Endothelial cell of umbilical vein (primary cell): Measurements from ENCODE around the gene L3MBTL3. TPM values are rescaled to one million over a fixed set of nuclear protein-coding genes. Genes with fewer than 3 reads are reported as not detected.
"Not testable (repeated sequence)": the region's sequence is repeated elsewhere in the genome, so short reads cannot be mapped to it uniquely, and the experiment has no call there.

Experiments used
- BruUV-seq: library from RNA; stranded (reverse); fragments of 400-500 nt; replicated peaks from 2 replicates; lab custom pipeline; 2021; lab: Mats Ljungman, UMichigan
- CTCF ChIA-PET: fragments of 300-600, 350-600 bp; sonication (Branson Sonifier 250); formaldehyde crosslinking; loops from one replicate; lab custom pipeline; 2021; ENCODE audit warnings: antibody characterized with exemption, inconsistent platforms; lab: Charles Lee
- POLR2A ChIA-PET: fragments of 300-600, 350-600 bp; sonication (Branson Sonifier 250); formaldehyde crosslinking; loops from one replicate; lab custom pipeline; 2021; ENCODE audit warnings: antibody characterized with exemption, inconsistent platforms; lab: Charles Lee
- DNase-seq: peaks from one replicate; pipeline ENCODE4 v3.0.0-alpha.2; 2011; ENCODE audit warnings: low read depth, low spot score
- FAIRE-seq: peaks from 2 replicates; lab custom pipeline; 2011; peaks lifted over from hg19 to GRCh38; lab: Jason Lieb, UNC
- H2AFZ ChIP-seq: 2 replicates; pipeline ENCODE4 v1.6.0; 2012; ENCODE audit warnings: low read depth, low read length, control low read depth, inconsistent platforms
- H3K27ac ChIP-seq: 2 replicates; pipeline ENCODE4 v1.5.1; 2011; ENCODE audit warnings: low read depth, mild to moderate bottlenecking, control low read depth, low read length, moderate library complexity; ENCODE audit not compliant: insufficient read depth
- H3K27me3 ChIP-seq, 2 experiments: 2 replicates each; pipeline versions ENCODE4 v1.6.0 to v1.6.1; 2011; ENCODE audit warnings: low read length in 2 of 2, mixed read lengths in 1 of 2; ENCODE audit not compliant: control insufficient read depth in 2 of 2, insufficient read depth in 2 of 2
- H3K36me3 ChIP-seq, 2 experiments: 2 replicates in 1 of 2; 3 replicates in 1 of 2; pipeline ENCODE4 v1.5.1; 2011; ENCODE audit warnings: low read length in 2 of 2, mild to moderate bottlenecking in 1 of 2, moderate library complexity in 1 of 2; ENCODE audit not compliant: control insufficient read depth in 2 of 2, insufficient read depth in 2 of 2; ENCODE audit errors: extremely low read depth in 1 of 2
- H3K4me1 ChIP-seq: 3 replicates; pipeline ENCODE4 v1.5.1; 2011; ENCODE audit warnings: mild to moderate bottlenecking, low read length; ENCODE audit not compliant: control insufficient read depth, insufficient read depth; ENCODE audit errors: extremely low read depth
- H3K4me2 ChIP-seq: 2 replicates; pipeline ENCODE4 v1.6.1; 2011; ENCODE audit warnings: low read length, control low read depth, mixed read lengths; ENCODE audit not compliant: insufficient read depth
- H3K4me3 ChIP-seq, 3 experiments: fragments of 200-600 bp in 1 of 3; sonication (generic), shearing (Covaris generic) in 1 of 3; replicated peaks in 1 of 3; 2 replicates each; pipeline ENCODE4 v1.5.1; 2011 to 2016; ENCODE audit warnings: control low read depth in 3 of 3, low read length in 3 of 3, mild to moderate bottlenecking in 2 of 3, inconsistent platforms in 1 of 3, low read depth in 1 of 3, moderate library complexity in 1 of 3; ENCODE audit not compliant: insufficient read depth in 1 of 3
- H3K79me2 ChIP-seq: 2 replicates; pipeline ENCODE4 v1.6.0; 2012; ENCODE audit warnings: low read length, inconsistent platforms; ENCODE audit not compliant: control insufficient read depth, insufficient read depth
- H3K9ac ChIP-seq: replicated peaks from 2 replicates; pipeline ENCODE3; 2011; ENCODE audit warnings: low read length, control low read depth; ENCODE audit not compliant: insufficient read depth; ENCODE audit errors: extremely low read depth
- H3K9me1 ChIP-seq: replicated peaks from 3 replicates; pipeline ENCODE4 v1.6.0; 2011; ENCODE audit warnings: mild to moderate bottlenecking, low read length; ENCODE audit not compliant: control insufficient read depth, insufficient read depth; ENCODE audit errors: extremely low read depth
- H3K9me3 ChIP-seq: replicated peaks from 2 replicates; pipeline ENCODE4 v1.5.1; 2012; ENCODE audit warnings: low read length, inconsistent platforms; ENCODE audit not compliant: control insufficient read depth, insufficient read depth
- H4K20me1 ChIP-seq: replicated peaks from 2 replicates; pipeline ENCODE3; 2011; ENCODE audit warnings: mild to moderate bottlenecking, low read length; ENCODE audit not compliant: control insufficient read depth, insufficient read depth; ENCODE audit errors: extremely low read depth
- EZH2 ChIP-seq: IDR thresholded peaks from 2 replicates; pipeline ENCODE4 v1.6.1; 2012; ENCODE audit warnings: borderline replicate concordance, low read depth, mild to moderate bottlenecking, moderate library complexity, low read length, inconsistent platforms; ENCODE audit not compliant: severe bottlenecking
- FOS ChIP-seq: IDR thresholded peaks from 2 replicates; pipeline ENCODE4 v1.6.1; 2011; ENCODE audit warnings: mild to moderate bottlenecking, low read length, moderate library complexity, borderline replicate concordance; ENCODE audit not compliant: insufficient read depth
- GATA2 ChIP-seq: IDR thresholded peaks from 2 replicates; pipeline ENCODE4 v1.7.0; 2011; ENCODE audit warnings: low read depth, mild to moderate bottlenecking, moderate library complexity, mixed read lengths, low read length; ENCODE audit not compliant: insufficient read length, insufficient read depth
- JUN ChIP-seq: IDR thresholded peaks from 2 replicates; pipeline ENCODE4 v1.6.1; 2011; ENCODE audit warnings: borderline replicate concordance, low read depth; ENCODE audit not compliant: insufficient read length, insufficient read depth
- MYC ChIP-seq: IDR thresholded peaks from one replicate; pipeline ENCODE4 v1.6.1; 2011; ENCODE audit warnings: mild to moderate bottlenecking, low read depth, low read length
- POLR2A ChIP-seq: IDR thresholded peaks from 2 replicates; pipeline ENCODE4 v1.6.1; 2012; ENCODE audit warnings: low read depth, mild to moderate bottlenecking, control low read depth, low read length
- POLR2AphosphoS5 ChIP-seq: IDR thresholded peaks from 2 replicates; pipeline ENCODE4 v1.6.1; 2012; ENCODE audit warnings: low read depth, mild to moderate bottlenecking, control low read depth, low read length, moderate library complexity; ENCODE audit not compliant: insufficient read depth
- dilution Hi-C: fragments of 300-500 bp; cut with MboI; formaldehyde crosslinking; loops from one replicate; pipeline ENCODE4 v1.15.0; 2019; ENCODE audit warnings: low sequenced_read_pairs; ENCODE audit not compliant: extremely low pct_ligation_motif_present
- intact Hi-C: fragments of 100-400 bp; cut with micrococcal nuclease; formaldehyde crosslinking; loops from one replicate; pipeline ENCODE4 v1.10.0; 2022
- polyA plus RNA-seq, 4 experiments: library from polyadenylated mRNA; depleted of rRNA in 3 of 4; stranded (reverse) in 3 of 4; unstranded in 1 of 4; fragments of >200 nt; gene quantifications; 2 replicates each; pipeline versions ENCODE4 v1.2.1 to v1.2.3, GENCODE V29; 2011 to 2012; ENCODE audit warnings: missing spikeins in 1 of 4
- total RNA-seq: library from RNA; stranded (reverse); gene quantifications from 2 replicates; pipeline ENCODE4 v1.2.3, GENCODE V29; 2021
- TF ChIP-seq, protein P1 (sequence below), 2 donors: IDR thresholded peaks; 1 replicate in 1 of 2; 2 replicates in 1 of 2; pipeline ENCODE4 v1.5.1; 2011; ENCODE audit warnings: low read length in 2 of 2, mild to moderate bottlenecking in 2 of 2, moderate library complexity in 2 of 2, control low read depth in 1 of 2, inconsistent platforms in 1 of 2, low read depth in 1 of 2; ENCODE audit not compliant: insufficient read depth in 1 of 2; ENCODE audit errors: extremely low read depth in 1 of 2
- TF ChIP-seq, protein P2 (sequence below): IDR thresholded peaks from 2 replicates; pipeline ENCODE4 v1.6.1; 2011; ENCODE audit not compliant: insufficient read depth, insufficient read length

The L3MBTL3 gene
- total and polyA plus RNA-seq, 2 donors (not counting 3 experiments of a cell fraction or from before 2014, with no cell fraction given): 26.5 to 86.1 TPM

DNA sequence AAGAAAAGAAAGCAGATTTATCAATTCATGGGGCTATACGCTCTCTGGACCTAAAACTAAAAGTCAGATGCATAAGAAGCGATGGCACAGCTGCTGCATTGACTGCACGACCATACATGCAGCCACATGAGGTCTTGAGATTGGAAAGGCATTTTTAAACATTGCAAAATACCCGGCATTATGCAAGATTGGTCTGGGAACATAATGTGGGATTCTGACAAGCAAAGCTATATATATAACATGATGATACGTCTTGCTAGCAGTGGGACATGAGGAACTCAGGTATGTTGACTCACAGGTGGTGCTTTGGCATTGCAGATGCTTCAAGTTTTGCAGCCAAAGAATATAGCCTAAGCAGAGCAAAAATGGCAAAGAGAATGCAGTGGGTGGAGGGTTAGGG lies 149.3 kb downstream of the L3MBTL3 start:
- Histone ChIP-seq H2AFZ (no peak overlapping the region), H3K9me3 (no peaks in the 10 kb centered on the region), H3K4me1 (no peaks in the 10 kb centered on the region), H3K27me3 (peaks cover 2 to 9% of the 10 kb centered on the region in 2 experiments), H3K9ac (no peak overlapping the region), H3K27ac (no peak overlapping the region), H3K36me3 (no peaks in the 10 kb centered on the region), H4K20me1 (peaks cover 2% of the 10 kb centered on the region), H3K4me3 (no peak overlapping the region), H3K9me1 (no peaks in the 10 kb centered on the region), H3K79me2 (no peaks in the 10 kb centered on the region), H3K4me2 (no peak overlapping the region)
- intact Hi-C loops (no loop called here), dilution Hi-C loops (no loop called here)
- no peak for FAIRE-seq
- no TSS peak for BruUV-seq
- TF ChIP-seq POLR2AphosphoS5 (no peak), POLR2A (no peak), EZH2 (no peak), JUN (no peak), GATA2 (no peak), FOS (no peak), MYC (no peak)
- TF ChIP-seq, protein P1, sequence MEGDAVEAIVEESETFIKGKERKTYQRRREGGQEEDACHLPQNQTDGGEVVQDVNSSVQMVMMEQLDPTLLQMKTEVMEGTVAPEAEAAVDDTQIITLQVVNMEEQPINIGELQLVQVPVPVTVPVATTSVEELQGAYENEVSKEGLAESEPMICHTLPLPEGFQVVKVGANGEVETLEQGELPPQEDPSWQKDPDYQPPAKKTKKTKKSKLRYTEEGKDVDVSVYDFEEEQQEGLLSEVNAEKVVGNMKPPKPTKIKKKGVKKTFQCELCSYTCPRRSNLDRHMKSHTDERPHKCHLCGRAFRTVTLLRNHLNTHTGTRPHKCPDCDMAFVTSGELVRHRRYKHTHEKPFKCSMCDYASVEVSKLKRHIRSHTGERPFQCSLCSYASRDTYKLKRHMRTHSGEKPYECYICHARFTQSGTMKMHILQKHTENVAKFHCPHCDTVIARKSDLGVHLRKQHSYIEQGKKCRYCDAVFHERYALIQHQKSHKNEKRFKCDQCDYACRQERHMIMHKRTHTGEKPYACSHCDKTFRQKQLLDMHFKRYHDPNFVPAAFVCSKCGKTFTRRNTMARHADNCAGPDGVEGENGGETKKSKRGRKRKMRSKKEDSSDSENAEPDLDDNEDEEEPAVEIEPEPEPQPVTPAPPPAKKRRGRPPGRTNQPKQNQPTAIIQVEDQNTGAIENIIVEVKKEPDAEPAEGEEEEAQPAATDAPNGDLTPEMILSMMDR (IDR thresholded peaks at IDR 0.05; ENCODE audit: extremely low read depth in 1 of 2, insufficient read depth in 1 of 2, low read depth in 1 of 2, low read length in 2 of 2): no peak
- TF ChIP-seq, protein P2, sequence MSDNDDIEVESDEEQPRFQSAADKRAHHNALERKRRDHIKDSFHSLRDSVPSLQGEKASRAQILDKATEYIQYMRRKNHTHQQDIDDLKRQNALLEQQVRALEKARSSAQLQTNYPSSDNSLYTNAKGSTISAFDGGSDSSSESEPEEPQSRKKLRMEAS: no peak
- DNase-seq: no peak
- ChIA-PET POLR2A (no interaction called here), CTCF (no interaction called here)

DNA sequence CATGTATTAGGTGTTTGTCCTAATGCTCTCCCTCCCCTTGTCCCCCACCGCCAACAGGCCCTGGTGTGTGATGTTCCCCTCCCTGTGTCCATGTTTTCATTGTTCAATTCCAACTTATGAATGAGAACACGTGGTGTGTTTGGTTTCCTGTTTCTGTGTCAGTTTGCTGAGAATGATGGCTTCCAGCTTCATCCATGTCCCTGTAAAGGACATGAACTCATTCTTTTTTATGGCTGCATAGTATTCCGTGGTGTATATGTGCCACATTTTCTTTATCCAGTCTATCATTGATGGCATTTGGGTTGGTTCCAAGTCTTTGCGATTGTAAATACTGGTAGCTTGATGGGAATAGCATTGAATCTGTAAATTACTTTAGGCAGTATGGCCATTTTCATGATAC lies 151.8 kb downstream of the L3MBTL3 start:
- H3K4me3 ChIP-seq, intact Hi-C loops, CTCF ChIA-PET: not testable (repeated sequence)

DNA sequence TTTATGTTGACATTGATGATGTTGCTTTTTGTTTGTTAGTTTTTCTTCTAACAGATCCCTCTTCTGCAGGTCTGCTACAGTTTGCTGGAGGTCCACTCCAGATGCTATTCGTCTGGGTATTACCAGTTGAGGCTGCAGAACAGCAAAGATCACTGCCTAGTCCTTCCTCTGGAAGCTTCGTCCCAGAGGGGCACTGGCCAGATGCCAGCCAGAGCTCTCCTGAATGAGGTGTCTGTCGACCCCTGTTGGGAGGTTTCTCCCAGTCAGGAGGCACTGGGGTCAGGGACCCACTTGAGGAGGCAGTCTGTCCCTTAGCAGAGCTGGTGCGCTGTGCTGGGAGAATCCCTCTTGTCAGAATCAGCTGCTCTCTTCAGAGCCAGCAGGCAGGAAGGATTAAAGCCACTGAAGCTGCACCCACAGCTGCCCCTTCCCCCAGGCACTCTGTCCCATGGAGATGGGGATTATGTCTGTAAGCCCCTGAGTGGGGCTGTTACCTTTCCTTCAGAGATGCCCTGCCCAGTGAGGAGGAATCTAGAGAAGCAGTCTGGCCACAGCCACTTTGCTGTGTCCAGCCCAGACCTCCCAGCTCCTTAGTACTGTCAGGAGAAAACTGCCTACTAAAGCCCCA lies 155.1 kb downstream of the L3MBTL3 start:
- H3K36me3 ChIP-seq, H3K4me3 ChIP-seq, H3K9ac ChIP-seq, H3K4me2 ChIP-seq, DNase-seq, H3K27me3 ChIP-seq, dilution Hi-C loops, H3K79me2 ChIP-seq, H3K9me1 ChIP-seq, H2AFZ ChIP-seq, H3K4me1 ChIP-seq, H3K9me3 ChIP-seq, intact Hi-C loops, H3K27ac ChIP-seq, FAIRE-seq, BruUV-seq, POLR2A ChIA-PET, H4K20me1 ChIP-seq: not testable (repeated sequence)
- CTCF ChIA-PET: interaction anchor here (0.9 to 2.0 kb wide), 3 partner anchors 14 to 37 kb away, joined by 3 to 5 read pairs (median 4); no protein-coding TSS in a partner anchor

More for the DNA sequence above, 151.8 kb downstream of the L3MBTL3 start:
- H3K9me1 ChIP-seq, H4K20me1 ChIP-seq, H3K9ac ChIP-seq, H3K36me3 ChIP-seq, H3K9me3 ChIP-seq, H2AFZ ChIP-seq, H3K4me1 ChIP-seq, H3K27me3 ChIP-seq, dilution Hi-C loops, DNase-seq, H3K27ac ChIP-seq, BruUV-seq, H3K4me2 ChIP-seq, H3K79me2 ChIP-seq, POLR2A ChIA-PET, FAIRE-seq: not testable (repeated sequence)
